ENCODE data around the gene KIAA0040. TPM values are rescaled to one million over a fixed set of nuclear protein-coding genes. Genes with fewer than 3 reads are reported as not detected.

Gene KIAA0040
- total RNA-seq, 5 donors from 2014 or later (not counting 1 experiment from before 2014, with no cell fraction given): 33.0 to 60.0 (median 50.5) TPM

DNA sequence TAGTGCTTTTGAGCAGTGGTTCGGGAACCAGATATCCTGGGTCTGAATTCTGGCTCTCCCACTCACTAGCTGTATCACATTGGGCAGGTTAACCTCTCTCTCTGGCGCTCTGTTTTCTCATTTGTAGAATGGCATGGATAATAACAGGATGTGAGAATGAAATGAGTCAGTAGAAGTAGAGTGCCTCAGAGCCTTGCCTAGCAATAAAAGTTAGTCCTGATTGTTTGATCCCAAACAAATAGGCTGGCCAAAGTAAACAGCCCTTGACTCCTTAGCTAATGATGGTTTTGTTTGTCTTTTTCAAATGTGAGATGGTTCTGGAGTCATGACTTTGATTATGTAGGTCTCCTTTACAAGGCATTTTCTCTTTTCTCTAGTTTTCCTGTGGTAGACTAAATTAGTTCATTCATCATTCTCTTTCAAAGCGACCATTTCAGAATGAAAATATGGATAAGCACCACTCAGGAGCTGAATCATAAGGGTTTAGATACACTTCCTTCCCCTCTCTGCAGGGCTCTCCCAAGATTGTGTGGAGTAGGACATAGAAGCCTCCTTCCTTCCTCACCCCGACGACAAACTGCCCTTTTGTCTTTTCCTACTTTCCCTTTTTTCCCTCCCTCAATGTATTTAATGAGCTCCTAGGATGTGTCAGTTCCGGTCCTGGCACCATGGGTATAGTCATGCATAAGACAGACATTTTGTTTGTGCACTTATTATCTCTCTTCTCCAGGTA lies 23.1 kb downstream of the KIAA0040 start:
- ATAC-seq (replicated peaks in 1 of 4) (no peak), DNase-seq (no peak)
- ChIA-PET CTCF (interaction anchor here (0.6 to 1.0 kb wide), 2 partner anchors 18 to 40 kb away, joined by 3 to 4 read pairs; no protein-coding TSS in a partner anchor), POLR2A (no interaction called here)
- Histone ChIP-seq H3K36me3 (ENCODE audit: control insufficient read depth in 2 of 2, extremely low read depth in 1 of 2, insufficient read depth in 1 of 2, low read length in 1 of 2) (peaks cover 9 to 67% of the 10 kb centered on the region in 2 donors), H3K27ac (ENCODE audit: low read length) (no peak overlapping the region), H3K27me3 (replicated peaks in 1 of 2; ENCODE audit: control insufficient read depth in 2 of 2, extremely low read depth in 1 of 2, insufficient read depth in 2 of 2, low read length in 1 of 2) (no peaks in the 10 kb centered on the region), H3K4me1 (ENCODE audit: control insufficient read depth in 1 of 2, extremely low read depth in 1 of 2, insufficient read depth in 2 of 2, low read length in 2 of 2) (peaks cover 0 to 15% of the 10 kb centered on the region in 2 experiments), H3K4me3 (ENCODE audit: control insufficient read depth in 1 of 2, extremely low read depth in 1 of 2, low read length in 1 of 2) (no peak overlapping the region), H3K9me3 (no peaks in the 10 kb centered on the region)
- Mint-ChIP-seq H3K27ac (peak overlapping the region; percentile 15 to 76), H3K36me3 (peaks cover 77% of the 10 kb centered on the region), H3K4me1 (peaks cover 52 to 79% (median 65%) of the 10 kb centered on the region in 3 donors), H3K27me3 (no peaks in the 10 kb centered on the region), H3K9me3 (no peaks in the 10 kb centered on the region), H3K4me3 (no peak overlapping the region)
- no CpG with 5 or more reads among the region's 6 CpGs for WGBS (ENCODE audit: insufficient coverage)

DNA sequence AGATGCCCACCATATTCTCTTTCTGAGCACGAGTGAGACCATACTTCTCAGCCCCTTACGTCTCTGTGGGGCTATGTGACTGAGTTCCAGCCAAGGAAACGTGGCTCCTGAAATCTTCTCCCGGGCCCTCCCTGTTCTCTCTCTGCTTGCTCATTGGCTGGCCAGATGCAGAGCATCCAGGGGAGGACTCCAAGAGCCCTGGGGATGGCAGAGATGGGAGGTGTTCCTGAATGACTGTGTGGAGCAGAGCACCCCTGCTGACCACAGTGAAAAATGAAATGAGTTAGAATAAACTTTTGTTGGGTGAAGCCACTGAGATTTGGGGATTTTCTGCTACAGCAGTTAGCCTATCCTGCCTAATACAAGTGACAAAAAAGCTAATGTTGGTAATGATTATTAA lies 23.8 kb downstream of the KIAA0040 start:
- Histone ChIP-seq H3K4me3 (ENCODE audit: control insufficient read depth in 1 of 2, extremely low read depth in 1 of 2, low read length in 1 of 2) (no peak overlapping the region), H3K9me3 (no peaks in the 10 kb centered on the region), H3K36me3 (ENCODE audit: control insufficient read depth in 2 of 2, extremely low read depth in 1 of 2, insufficient read depth in 1 of 2, low read length in 1 of 2) (peaks cover 9 to 73% of the 10 kb centered on the region in 2 donors), H3K4me1 (ENCODE audit: control insufficient read depth in 1 of 2, extremely low read depth in 1 of 2, insufficient read depth in 2 of 2, low read length in 2 of 2) (peaks cover 0 to 12% of the 10 kb centered on the region in 2 experiments), H3K27me3 (replicated peaks in 1 of 2; ENCODE audit: control insufficient read depth in 2 of 2, extremely low read depth in 1 of 2, insufficient read depth in 2 of 2, low read length in 1 of 2) (no peaks in the 10 kb centered on the region), H3K27ac (ENCODE audit: low read length) (no peak overlapping the region)
- DNase-seq (no peak), ATAC-seq (replicated peaks in 1 of 4) (no peak)
- H3K4me3 Mint-ChIP-seq: no peak overlapping the region
- no peaks in the 10 kb centered on the region for H3K9me3 Mint-ChIP-seq
- H3K27me3 Mint-ChIP-seq: no peaks in the 10 kb centered on the region
- CTCF ChIA-PET: interaction anchor here (0.6 kb wide), 2 partner anchors 40 to 146 kb away, joined by 3 read pairs; no protein-coding TSS in a partner anchor
- H3K27ac Mint-ChIP-seq: peak overlapping the region; percentile 37 to 76
- H3K36me3 Mint-ChIP-seq: peaks cover 76% of the 10 kb centered on the region
- 96% methylated on average over 4 of the region's 4 CpGs for WGBS (ENCODE audit: insufficient coverage)
- POLR2A ChIA-PET: no interaction called here
- peaks cover 46 to 73% (median 59%) of the 10 kb centered on the region in 3 donors for H3K4me1 Mint-ChIP-seq

DNA sequence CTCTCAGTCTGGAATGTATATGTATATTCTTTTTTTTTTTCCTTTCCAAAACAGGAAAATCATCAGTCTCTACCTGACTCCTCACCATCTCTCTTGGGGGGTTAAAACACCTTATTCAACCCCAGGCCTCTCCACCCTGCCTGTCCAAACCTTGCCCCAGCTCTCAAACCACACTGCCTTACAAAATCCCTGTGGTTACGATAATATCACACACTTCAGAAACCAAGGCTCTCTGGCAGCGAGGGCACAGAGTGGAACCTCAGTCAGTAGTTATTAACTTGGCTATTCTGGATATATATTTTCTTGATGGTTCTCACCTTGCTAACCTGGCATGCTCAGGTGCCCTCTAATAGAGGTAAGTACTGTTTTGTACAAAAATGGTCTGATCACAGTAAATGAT lies 24.7 kb downstream of the KIAA0040 start:
- Histone ChIP-seq H3K27ac (ENCODE audit: low read length) (no peak overlapping the region), H3K9me3 (no peaks in the 10 kb centered on the region), H3K36me3 (ENCODE audit: control insufficient read depth in 2 of 2, extremely low read depth in 1 of 2, insufficient read depth in 1 of 2, low read length in 1 of 2) (peaks cover 9 to 75% of the 10 kb centered on the region in 2 donors), H3K27me3 (replicated peaks in 1 of 2; ENCODE audit: control insufficient read depth in 2 of 2, extremely low read depth in 1 of 2, insufficient read depth in 2 of 2, low read length in 1 of 2) (no peaks in the 10 kb centered on the region), H3K4me1 (ENCODE audit: control insufficient read depth in 1 of 2, extremely low read depth in 1 of 2, insufficient read depth in 2 of 2, low read length in 2 of 2) (peaks cover 0 to 12% of the 10 kb centered on the region in 2 experiments), H3K4me3 (ENCODE audit: control insufficient read depth in 1 of 2, extremely low read depth in 1 of 2, low read length in 1 of 2) (no peak overlapping the region)
- ATAC-seq (replicated peaks in 1 of 4) (no peak), DNase-seq (no peak)
- H3K36me3 Mint-ChIP-seq: peaks cover 73% of the 10 kb centered on the region
- no CpG with 5 or more reads among the region's 2 CpGs for WGBS (ENCODE audit: insufficient coverage)
- no peak overlapping the region for H3K4me3 Mint-ChIP-seq
- no peaks in the 10 kb centered on the region for H3K27me3 Mint-ChIP-seq
- no peaks in the 10 kb centered on the region for H3K9me3 Mint-ChIP-seq
- ChIA-PET POLR2A (no interaction called here), CTCF (interaction anchor here in 1 of 2 donors (0.5 kb wide), 1 partner anchor 29 kb away, joined by 6 read pairs; no protein-coding TSS in a partner anchor)
- peak overlapping the region in 1 of 2 donors; percentile 44 for H3K27ac Mint-ChIP-seq
- peaks cover 39 to 64% (median 50%) of the 10 kb centered on the region in 3 donors for H3K4me1 Mint-ChIP-seq

DNA sequence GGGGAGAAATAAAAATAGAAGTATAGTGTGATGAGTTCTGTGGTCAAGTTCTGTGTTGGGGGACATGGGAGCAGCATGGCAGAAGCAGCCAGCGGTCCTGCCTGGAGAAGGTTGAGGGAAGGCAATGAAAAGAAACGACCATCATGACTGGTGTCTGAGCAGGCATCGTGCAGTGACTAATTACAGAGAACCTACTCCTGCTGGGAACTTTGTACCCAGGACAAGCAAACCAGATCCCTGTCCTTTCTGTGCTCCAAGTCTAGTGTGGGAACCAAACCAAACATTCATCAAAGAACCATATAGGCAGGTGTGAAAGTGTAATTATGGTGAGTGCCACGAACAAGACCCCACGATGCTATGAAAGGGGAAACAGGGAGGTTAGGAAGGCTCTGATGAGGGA lies 25.8 kb downstream of the KIAA0040 start:
- no peak overlapping the region for H3K27ac ChIP-seq (ENCODE audit: low read length)
- POLR2A ChIA-PET: no interaction called here
- Mint-ChIP-seq H3K27me3 (no peaks in the 10 kb centered on the region), H3K36me3 (peaks cover 68% of the 10 kb centered on the region), H3K27ac (no peak overlapping the region), H3K4me1 (peaks cover 35 to 58% (median 45%) of the 10 kb centered on the region in 3 donors), H3K4me3 (no peak overlapping the region), H3K9me3 (no peaks in the 10 kb centered on the region)
- no peaks in the 10 kb centered on the region for H3K9me3 ChIP-seq
- peaks cover 0 to 12% of the 10 kb centered on the region in 2 experiments for H3K4me1 ChIP-seq (ENCODE audit: control insufficient read depth in 1 of 2, extremely low read depth in 1 of 2, insufficient read depth in 2 of 2, low read length in 2 of 2)
- CTCF ChIA-PET: interaction anchor here in 1 of 2 donors (1.3 kb wide), 1 partner anchor 12 kb away, joined by 3 read pairs; no protein-coding TSS in a partner anchor
- DNase-seq: no peak
- 80% methylated on average over 2 of the region's 5 CpGs for WGBS (ENCODE audit: insufficient coverage)
- peaks cover 10 to 78% of the 10 kb centered on the region in 2 donors for H3K36me3 ChIP-seq (ENCODE audit: control insufficient read depth in 2 of 2, extremely low read depth in 1 of 2, insufficient read depth in 1 of 2, low read length in 1 of 2)
- H3K4me3 ChIP-seq (ENCODE audit: control insufficient read depth in 1 of 2, extremely low read depth in 1 of 2, low read length in 1 of 2): no peak overlapping the region
- no peak for ATAC-seq (replicated peaks in 1 of 4)
- H3K27me3 ChIP-seq (replicated peaks in 1 of 2; ENCODE audit: control insufficient read depth in 2 of 2, extremely low read depth in 1 of 2, insufficient read depth in 2 of 2, low read length in 1 of 2): no peaks in the 10 kb centered on the region

DNA sequence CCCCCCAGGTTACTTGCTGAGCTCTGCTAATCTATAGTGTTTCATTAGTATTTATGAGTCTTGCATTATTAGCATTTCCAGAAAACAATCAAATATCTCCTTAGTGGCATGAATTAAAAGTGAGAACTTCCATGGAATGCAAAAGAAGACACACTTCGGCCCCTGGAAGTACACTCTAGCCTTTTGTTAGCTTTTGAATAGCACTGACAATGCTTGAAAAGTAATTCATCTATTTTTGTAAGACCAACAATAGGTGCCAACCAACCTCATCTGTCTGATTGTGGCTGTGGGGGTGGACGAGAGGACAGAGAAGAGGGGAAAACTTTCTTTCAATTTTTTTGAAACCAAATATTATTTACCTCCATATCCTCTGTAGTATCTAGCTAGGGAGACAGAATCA lies 27.8 kb downstream of the KIAA0040 start:
- H3K27me3 ChIP-seq (replicated peaks in 1 of 2; ENCODE audit: control insufficient read depth in 2 of 2, extremely low read depth in 1 of 2, insufficient read depth in 2 of 2, low read length in 1 of 2): no peaks in the 10 kb centered on the region
- no peak for DNase-seq
- no peak overlapping the region for H3K27ac ChIP-seq (ENCODE audit: low read length)
- H3K4me3 ChIP-seq (ENCODE audit: control insufficient read depth in 1 of 2, extremely low read depth in 1 of 2, low read length in 1 of 2): no peak overlapping the region
- no peaks in the 10 kb centered on the region for H3K9me3 Mint-ChIP-seq
- WGBS (ENCODE audit: insufficient coverage): no CpG with 5 or more reads among the region's 2 CpGs
- ChIA-PET POLR2A (no interaction called here), CTCF (interaction anchor here (0.6 to 2.5 kb wide), 2 partner anchors 13 to 200 kb away, joined by 3 to 10 read pairs; no protein-coding TSS in a partner anchor)
- H3K36me3 Mint-ChIP-seq: peaks cover 69% of the 10 kb centered on the region
- no peaks in the 10 kb centered on the region for H3K9me3 ChIP-seq
- no peak overlapping the region for H3K27ac Mint-ChIP-seq
- no peak overlapping the region for H3K4me3 Mint-ChIP-seq
- H3K4me1 ChIP-seq (ENCODE audit: control insufficient read depth in 1 of 2, extremely low read depth in 1 of 2, insufficient read depth in 2 of 2, low read length in 2 of 2): peaks cover 0 to 2% of the 10 kb centered on the region in 2 experiments
- ATAC-seq (replicated peaks in 1 of 4): no peak
- H3K27me3 Mint-ChIP-seq: no peaks in the 10 kb centered on the region
- peaks cover 16 to 91% of the 10 kb centered on the region in 2 donors for H3K36me3 ChIP-seq (ENCODE audit: control insufficient read depth in 2 of 2, extremely low read depth in 1 of 2, insufficient read depth in 1 of 2, low read length in 1 of 2)
- H3K4me1 Mint-ChIP-seq: peaks cover 18 to 44% (median 25%) of the 10 kb centered on the region in 3 donors

DNA sequence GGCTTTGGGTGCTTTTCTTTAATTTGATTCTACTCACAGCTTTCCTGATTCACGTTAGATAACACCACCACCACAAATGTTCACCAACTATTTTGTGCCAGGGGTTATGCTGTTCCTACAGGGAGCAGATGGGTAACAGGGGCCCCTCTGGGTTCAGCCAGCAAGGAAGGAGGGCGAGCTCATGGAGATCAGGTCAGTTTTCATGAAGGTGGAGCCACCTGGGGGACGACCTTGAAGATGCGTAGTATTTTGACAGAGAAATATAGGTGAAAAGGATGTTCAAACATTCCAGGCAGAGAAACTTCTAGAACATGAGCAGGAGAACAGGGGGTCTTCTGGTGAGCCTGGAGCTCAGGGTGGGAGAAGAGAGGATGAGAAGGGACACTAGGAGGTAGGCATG lies 28.9 kb downstream of the KIAA0040 start:
- Histone ChIP-seq H3K9me3 (no peaks in the 10 kb centered on the region), H3K36me3 (ENCODE audit: control insufficient read depth in 2 of 2, extremely low read depth in 1 of 2, insufficient read depth in 1 of 2, low read length in 1 of 2) (peaks cover 15 to 94% of the 10 kb centered on the region in 2 donors), H3K4me3 (ENCODE audit: control insufficient read depth in 1 of 2, extremely low read depth in 1 of 2, low read length in 1 of 2) (no peak overlapping the region), H3K27ac (ENCODE audit: low read length) (no peak overlapping the region), H3K27me3 (replicated peaks in 1 of 2; ENCODE audit: control insufficient read depth in 2 of 2, extremely low read depth in 1 of 2, insufficient read depth in 2 of 2, low read length in 1 of 2) (no peaks in the 10 kb centered on the region), H3K4me1 (ENCODE audit: control insufficient read depth in 1 of 2, extremely low read depth in 1 of 2, insufficient read depth in 2 of 2, low read length in 2 of 2) (no peaks in the 10 kb centered on the region)
- Mint-ChIP-seq H3K4me1 (peaks cover 9 to 40% (median 17%) of the 10 kb centered on the region in 3 donors), H3K27ac (peak overlapping the region in 1 of 2 donors; percentile 3), H3K27me3 (no peaks in the 10 kb centered on the region), H3K4me3 (no peak overlapping the region), H3K36me3 (peaks cover 67% of the 10 kb centered on the region), H3K9me3 (no peaks in the 10 kb centered on the region)
- WGBS (ENCODE audit: insufficient coverage): 78% methylated on average over 3 of the region's 4 CpGs
- DNase-seq: no peak
- no peak for ATAC-seq (replicated peaks in 1 of 4)
- ChIA-PET CTCF (interaction anchor here (1.0 to 2.5 kb wide), 2 partner anchors 12 to 155 kb away, joined by 3 to 10 read pairs; no protein-coding TSS in a partner anchor), POLR2A (no interaction called here)
